SK-N-SH treated with all-trans-retinoic acid at 6 μM for 48 hours (cell line): ENCODE data around the gene CETN2.

ENCODE experiments used
- ATAC-seq: fragments of 200-7000 bp; cut with Tn5 transposase; 3 replicates; pipeline ENCODE4 v1.9.1; 2020; ENCODE audit warnings: mild to moderate bottlenecking, moderate library complexity
- ARNTL ChIP-seq: fragments of 450-650 bp; formaldehyde crosslinking; IDR thresholded peaks from 2 replicates; pipeline ENCODE4 v1.5.0; 2020; ENCODE audit warnings: low read depth, mild to moderate bottlenecking, moderate library complexity, borderline replicate concordance
- BACH2 ChIP-seq: fragments of 250-450 bp; sonication (Bioruptor Pico); IDR thresholded peaks from 2 replicates; pipeline ENCODE4 v1.9.0; 2021; ENCODE audit warnings: mild to moderate bottlenecking, borderline replicate concordance
- CREB5 ChIP-seq: fragments of 250-450 bp; sonication (Bioruptor Pico); IDR thresholded peaks from 2 replicates; pipeline ENCODE4 v1.5.1; 2020; ENCODE audit warnings: low read depth, mild to moderate bottlenecking, moderate library complexity
- CSDC2 ChIP-seq: fragments of 250-450 bp; sonication (Bioruptor Pico); IDR thresholded peaks from 2 replicates; pipeline ENCODE4 v1.5.0; 2020; ENCODE audit warnings: mild to moderate bottlenecking, moderate library complexity
- CSRNP3 ChIP-seq: fragments of 250-450 bp; sonication (Bioruptor Pico); IDR thresholded peaks from 2 replicates; pipeline ENCODE4 v1.5.1; 2021; ENCODE audit warnings: mild to moderate bottlenecking, moderate library complexity
- ESRRG ChIP-seq: fragments of 250-450 bp; sonication (Bioruptor Pico); IDR thresholded peaks from 2 replicates; pipeline ENCODE4 v1.6.1; 2021; ENCODE audit warnings: mild to moderate bottlenecking
- GLIS3 ChIP-seq: fragments of 250-450 bp; sonication (Bioruptor Pico); IDR thresholded peaks from 2 replicates; pipeline ENCODE4 v1.5.0; 2020; ENCODE audit warnings: mild to moderate bottlenecking, moderate library complexity
- ISL1 ChIP-seq: fragments of 250-450 bp; sonication (Bioruptor Pico); IDR thresholded peaks from 2 replicates; pipeline ENCODE4 v2.1.2; 2022; ENCODE audit warnings: mild to moderate bottlenecking, moderate library complexity
- OSR1 ChIP-seq: fragments of 250-450 bp; sonication (Bioruptor Pico); IDR thresholded peaks from 2 replicates; pipeline ENCODE4 v1.8.0; 2022; ENCODE audit warnings: moderate library complexity, mild to moderate bottlenecking, inconsistent platforms
- POU6F1 ChIP-seq: fragments of 250-450 bp; sonication (Bioruptor Pico); IDR thresholded peaks from 2 replicates; pipeline ENCODE4 v1.8.0; 2021; ENCODE audit warnings: low read depth, mild to moderate bottlenecking, moderate library complexity, borderline replicate concordance
- PPARA ChIP-seq: fragments of 250-450 bp; sonication (Bioruptor Pico); IDR thresholded peaks from 2 replicates; pipeline ENCODE4 v1.5.0; 2020; ENCODE audit warnings: mild to moderate bottlenecking, borderline replicate concordance
- RARB ChIP-seq: fragments of 250-450 bp; sonication (Bioruptor Pico); IDR thresholded peaks from 2 replicates; pipeline ENCODE4 v1.8.0; 2021; ENCODE audit warnings: mild to moderate bottlenecking, moderate library complexity
- SNAI2 ChIP-seq: fragments of 250-450 bp; sonication (Bioruptor Pico); IDR thresholded peaks from 2 replicates; pipeline ENCODE4 v1.5.0; 2020; ENCODE audit warnings: mild to moderate bottlenecking, moderate library complexity
- TCF4 ChIP-seq: fragments of 250-450 bp; sonication (Bioruptor Pico); IDR thresholded peaks from 2 replicates; pipeline ENCODE4 v1.8.0; 2021; ENCODE audit warnings: mild to moderate bottlenecking, moderate library complexity, borderline replicate concordance
- TOX ChIP-seq: fragments of 250-450 bp; sonication (Bioruptor Pico); IDR thresholded peaks from 2 replicates; pipeline ENCODE4 v1.8.0; 2021; ENCODE audit warnings: mild to moderate bottlenecking, moderate library complexity, borderline replicate concordance
- ZC3H10 ChIP-seq: fragments of 250-450 bp; sonication (Bioruptor Pico); IDR thresholded peaks from 2 replicates; pipeline ENCODE4 v1.5.1; 2021; ENCODE audit warnings: mild to moderate bottlenecking, moderate library complexity
- ZFP30 ChIP-seq: fragments of 450-650 bp; formaldehyde crosslinking; IDR thresholded peaks from 2 replicates; pipeline ENCODE4 v1.5.0; 2022; ENCODE audit warnings: mild to moderate bottlenecking, moderate library complexity
- ZNF70 ChIP-seq: fragments of 450-650 bp; formaldehyde crosslinking; IDR thresholded peaks from 2 replicates; pipeline ENCODE4 v1.5.0; 2020; ENCODE audit warnings: mild to moderate bottlenecking, moderate library complexity
- ZNF8 ChIP-seq: fragments of 450-650 bp; formaldehyde crosslinking; IDR thresholded peaks from 2 replicates; pipeline ENCODE4 v1.5.0; 2020; ENCODE audit warnings: mild to moderate bottlenecking, moderate library complexity
- TF ChIP-seq, protein P1 (sequence below): fragments of 250-450 bp; sonication (Bioruptor Pico); IDR thresholded peaks from 2 replicates; pipeline ENCODE4 v1.8.0; 2020; ENCODE audit warnings: mild to moderate bottlenecking, moderate library complexity, borderline replicate concordance

Gene CETN2

GRCh38 chrX:152869972-152870371, 39.4 kb upstream of the CETN2 start:
- ATAC-seq, result no peak
- no peak for TF ChIP-seq ARNTL
- no peak for TF ChIP-seq ISL1
- no peak for TF ChIP-seq CSRNP3 (CRISPR knock-in tag)
- TF ChIP-seq RARB, result no peak
- no peak for TF ChIP-seq ZNF8 (CRISPR knock-in tag)

DNA sequence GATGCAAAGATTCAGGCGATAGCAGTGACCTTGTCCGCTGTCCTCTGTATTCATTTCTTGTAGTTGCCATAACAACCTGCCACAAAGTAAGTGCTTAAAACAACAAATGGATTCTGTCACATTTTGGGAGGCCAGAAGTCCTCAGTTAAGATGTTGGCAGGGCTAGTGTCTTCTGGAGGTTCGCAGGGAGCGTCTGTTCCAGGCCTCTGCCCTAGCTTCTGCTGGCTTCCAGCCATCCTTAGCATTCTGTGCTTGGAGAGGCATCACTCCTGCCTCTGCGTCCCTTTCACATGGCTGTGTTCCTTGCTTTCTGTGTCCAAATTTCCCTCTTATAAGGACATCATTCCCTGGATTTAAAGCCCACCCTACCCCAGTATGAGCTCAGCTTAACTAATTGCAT, 35.8 kb upstream of the CETN2 start:
- no peak for ATAC-seq
- no peak for TF ChIP-seq ARNTL
- no peak for TF ChIP-seq RARB
- TF ChIP-seq TOX (CRISPR knock-in tag), result no peak
- no peak for TF ChIP-seq CREB5

- no peak for ATAC-seq
- TF ChIP-seq, protein P1, sequence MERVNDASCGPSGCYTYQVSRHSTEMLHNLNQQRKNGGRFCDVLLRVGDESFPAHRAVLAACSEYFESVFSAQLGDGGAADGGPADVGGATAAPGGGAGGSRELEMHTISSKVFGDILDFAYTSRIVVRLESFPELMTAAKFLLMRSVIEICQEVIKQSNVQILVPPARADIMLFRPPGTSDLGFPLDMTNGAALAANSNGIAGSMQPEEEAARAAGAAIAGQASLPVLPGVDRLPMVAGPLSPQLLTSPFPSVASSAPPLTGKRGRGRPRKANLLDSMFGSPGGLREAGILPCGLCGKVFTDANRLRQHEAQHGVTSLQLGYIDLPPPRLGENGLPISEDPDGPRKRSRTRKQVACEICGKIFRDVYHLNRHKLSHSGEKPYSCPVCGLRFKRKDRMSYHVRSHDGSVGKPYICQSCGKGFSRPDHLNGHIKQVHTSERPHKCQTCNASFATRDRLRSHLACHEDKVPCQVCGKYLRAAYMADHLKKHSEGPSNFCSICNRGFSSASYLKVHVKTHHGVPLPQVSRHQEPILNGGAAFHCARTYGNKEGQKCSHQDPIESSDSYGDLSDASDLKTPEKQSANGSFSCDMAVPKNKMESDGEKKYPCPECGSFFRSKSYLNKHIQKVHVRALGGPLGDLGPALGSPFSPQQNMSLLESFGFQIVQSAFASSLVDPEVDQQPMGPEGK (CRISPR knock-in tag), result no peak
- TF ChIP-seq ARNTL (no peak), CSRNP3 (CRISPR knock-in tag) (no peak), ESRRG (no peak), OSR1 (CRISPR knock-in tag) (no peak), ISL1 (no peak), PPARA (no peak), ZNF70 (CRISPR knock-in tag) (no peak), CSDC2 (CRISPR knock-in tag) (no peak), BACH2 (no peak), GLIS3 (CRISPR knock-in tag) (no peak), RARB (no peak), ZNF8 (CRISPR knock-in tag) (no peak), TOX (CRISPR knock-in tag) (no peak), POU6F1 (no peak), CREB5 (no peak)
These were observed 34.8 kb upstream of the CETN2 start for GRCh38 chrX:152865232-152865920.

DNA sequence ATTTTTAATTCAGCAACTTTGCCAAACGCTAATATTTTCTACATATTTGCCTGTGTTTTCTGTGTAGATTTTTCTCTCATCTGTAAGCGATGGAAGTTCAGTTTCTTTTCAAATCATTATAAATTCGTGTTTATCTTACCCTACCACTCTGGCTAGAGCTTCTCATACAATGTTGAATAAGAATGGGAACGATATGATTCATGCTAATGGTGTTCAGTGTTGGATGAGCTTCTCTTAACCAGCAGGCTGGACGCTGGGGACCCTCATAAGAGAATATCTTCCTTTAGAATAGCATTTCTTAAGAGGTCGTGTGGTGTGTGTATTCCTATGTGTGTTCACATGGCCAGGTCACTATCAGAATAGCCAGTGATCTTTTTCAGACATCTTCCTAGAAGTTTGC, 31.3 kb upstream of the CETN2 start:
- no peak for ATAC-seq
- TF ChIP-seq ZFP30 (CRISPR knock-in tag) (no peak), ISL1 (no peak), RARB (no peak), OSR1 (CRISPR knock-in tag) (no peak), ZC3H10 (CRISPR knock-in tag) (no peak), SNAI2 (no peak), TOX (CRISPR knock-in tag) (no peak), TCF4 (CRISPR knock-in tag) (no peak), GLIS3 (CRISPR knock-in tag) (no peak), ARNTL (no peak), ZNF70 (CRISPR knock-in tag) (no peak), BACH2 (no peak), ZNF8 (CRISPR knock-in tag) (no peak)
- TF ChIP-seq, protein P1 (CRISPR knock-in tag), result no peak
